Endothelial cell of umbilical vein (primary cell): ENCODE results near the gene VASH2. TPM values are rescaled to one million over a fixed set of nuclear protein-coding genes. Genes with fewer than 3 reads are reported as not detected.
"Not testable (repeated sequence)": the region's sequence is repeated elsewhere in the genome, so short reads cannot be mapped to it uniquely, and the experiment has no call there.

ENCODE experiments used
- BruUV-seq: library from RNA; stranded (reverse); fragments of 400-500 nt; replicated peaks from 2 replicates; lab custom pipeline; 2021; lab: Mats Ljungman, UMichigan
- CTCF ChIA-PET: fragments of 300-600, 350-600 bp; sonication (Branson Sonifier 250); formaldehyde crosslinking; loops from one replicate; lab custom pipeline; 2021; ENCODE audit warnings: antibody characterized with exemption, inconsistent platforms; lab: Charles Lee
- POLR2A ChIA-PET: fragments of 300-600, 350-600 bp; sonication (Branson Sonifier 250); formaldehyde crosslinking; loops from one replicate; lab custom pipeline; 2021; ENCODE audit warnings: antibody characterized with exemption, inconsistent platforms; lab: Charles Lee
- DNase-seq: peaks from one replicate; pipeline ENCODE4 v3.0.0-alpha.2; 2011; ENCODE audit warnings: low read depth, low spot score
- FAIRE-seq: peaks from 2 replicates; lab custom pipeline; 2011; peaks lifted over from hg19 to GRCh38; lab: Jason Lieb, UNC
- H2AFZ ChIP-seq: 2 replicates; pipeline ENCODE4 v1.6.0; 2012; ENCODE audit warnings: low read depth, low read length, control low read depth, inconsistent platforms
- H3K27ac ChIP-seq: 2 replicates; pipeline ENCODE4 v1.5.1; 2011; ENCODE audit warnings: low read depth, mild to moderate bottlenecking, control low read depth, low read length, moderate library complexity; ENCODE audit not compliant: insufficient read depth
- H3K27me3 ChIP-seq, 2 experiments: 2 replicates each; pipeline versions ENCODE4 v1.6.0 to v1.6.1; 2011; ENCODE audit warnings: low read length in 2 of 2, mixed read lengths in 1 of 2; ENCODE audit not compliant: control insufficient read depth in 2 of 2, insufficient read depth in 2 of 2
- H3K36me3 ChIP-seq, 2 experiments: 2 replicates in 1 of 2; 3 replicates in 1 of 2; pipeline ENCODE4 v1.5.1; 2011; ENCODE audit warnings: low read length in 2 of 2, mild to moderate bottlenecking in 1 of 2, moderate library complexity in 1 of 2; ENCODE audit not compliant: control insufficient read depth in 2 of 2, insufficient read depth in 2 of 2; ENCODE audit errors: extremely low read depth in 1 of 2
- H3K4me1 ChIP-seq: 3 replicates; pipeline ENCODE4 v1.5.1; 2011; ENCODE audit warnings: mild to moderate bottlenecking, low read length; ENCODE audit not compliant: control insufficient read depth, insufficient read depth; ENCODE audit errors: extremely low read depth
- H3K4me2 ChIP-seq: 2 replicates; pipeline ENCODE4 v1.6.1; 2011; ENCODE audit warnings: low read length, control low read depth, mixed read lengths; ENCODE audit not compliant: insufficient read depth
- H3K4me3 ChIP-seq, 3 experiments: fragments of 200-600 bp in 1 of 3; sonication (generic), shearing (Covaris generic) in 1 of 3; replicated peaks in 1 of 3; 2 replicates each; pipeline ENCODE4 v1.5.1; 2011 to 2016; ENCODE audit warnings: control low read depth in 3 of 3, low read length in 3 of 3, mild to moderate bottlenecking in 2 of 3, inconsistent platforms in 1 of 3, low read depth in 1 of 3, moderate library complexity in 1 of 3; ENCODE audit not compliant: insufficient read depth in 1 of 3
- H3K79me2 ChIP-seq: 2 replicates; pipeline ENCODE4 v1.6.0; 2012; ENCODE audit warnings: low read length, inconsistent platforms; ENCODE audit not compliant: control insufficient read depth, insufficient read depth
- H3K9ac ChIP-seq: replicated peaks from 2 replicates; pipeline ENCODE3; 2011; ENCODE audit warnings: low read length, control low read depth; ENCODE audit not compliant: insufficient read depth; ENCODE audit errors: extremely low read depth
- H3K9me1 ChIP-seq: replicated peaks from 3 replicates; pipeline ENCODE4 v1.6.0; 2011; ENCODE audit warnings: mild to moderate bottlenecking, low read length; ENCODE audit not compliant: control insufficient read depth, insufficient read depth; ENCODE audit errors: extremely low read depth
- H3K9me3 ChIP-seq: replicated peaks from 2 replicates; pipeline ENCODE4 v1.5.1; 2012; ENCODE audit warnings: low read length, inconsistent platforms; ENCODE audit not compliant: control insufficient read depth, insufficient read depth
- H4K20me1 ChIP-seq: replicated peaks from 2 replicates; pipeline ENCODE3; 2011; ENCODE audit warnings: mild to moderate bottlenecking, low read length; ENCODE audit not compliant: control insufficient read depth, insufficient read depth; ENCODE audit errors: extremely low read depth
- CTCF ChIP-seq, 2 donors: IDR thresholded peaks; 1 replicate in 1 of 2; 2 replicates in 1 of 2; pipeline ENCODE4 v1.5.1; 2011; ENCODE audit warnings: low read length in 2 of 2, mild to moderate bottlenecking in 2 of 2, moderate library complexity in 2 of 2, control low read depth in 1 of 2, inconsistent platforms in 1 of 2, low read depth in 1 of 2; ENCODE audit not compliant: insufficient read depth in 1 of 2; ENCODE audit errors: extremely low read depth in 1 of 2
- EZH2 ChIP-seq: IDR thresholded peaks from 2 replicates; pipeline ENCODE4 v1.6.1; 2012; ENCODE audit warnings: borderline replicate concordance, low read depth, mild to moderate bottlenecking, moderate library complexity, low read length, inconsistent platforms; ENCODE audit not compliant: severe bottlenecking
- FOS ChIP-seq: IDR thresholded peaks from 2 replicates; pipeline ENCODE4 v1.6.1; 2011; ENCODE audit warnings: mild to moderate bottlenecking, low read length, moderate library complexity, borderline replicate concordance; ENCODE audit not compliant: insufficient read depth
- GATA2 ChIP-seq: IDR thresholded peaks from 2 replicates; pipeline ENCODE4 v1.7.0; 2011; ENCODE audit warnings: low read depth, mild to moderate bottlenecking, moderate library complexity, mixed read lengths, low read length; ENCODE audit not compliant: insufficient read length, insufficient read depth
- JUN ChIP-seq: IDR thresholded peaks from 2 replicates; pipeline ENCODE4 v1.6.1; 2011; ENCODE audit warnings: borderline replicate concordance, low read depth; ENCODE audit not compliant: insufficient read length, insufficient read depth
- MAX ChIP-seq: IDR thresholded peaks from 2 replicates; pipeline ENCODE4 v1.6.1; 2011; ENCODE audit not compliant: insufficient read depth, insufficient read length
- MYC ChIP-seq: IDR thresholded peaks from one replicate; pipeline ENCODE4 v1.6.1; 2011; ENCODE audit warnings: mild to moderate bottlenecking, low read depth, low read length
- POLR2A ChIP-seq: IDR thresholded peaks from 2 replicates; pipeline ENCODE4 v1.6.1; 2012; ENCODE audit warnings: low read depth, mild to moderate bottlenecking, control low read depth, low read length
- POLR2AphosphoS5 ChIP-seq: IDR thresholded peaks from 2 replicates; pipeline ENCODE4 v1.6.1; 2012; ENCODE audit warnings: low read depth, mild to moderate bottlenecking, control low read depth, low read length, moderate library complexity; ENCODE audit not compliant: insufficient read depth
- dilution Hi-C: fragments of 300-500 bp; cut with MboI; formaldehyde crosslinking; loops from one replicate; pipeline ENCODE4 v1.15.0; 2019; ENCODE audit warnings: low sequenced_read_pairs; ENCODE audit not compliant: extremely low pct_ligation_motif_present
- intact Hi-C: fragments of 100-400 bp; cut with micrococcal nuclease; formaldehyde crosslinking; loops from one replicate; pipeline ENCODE4 v1.10.0; 2022
- polyA plus RNA-seq, 4 experiments: library from polyadenylated mRNA; depleted of rRNA in 3 of 4; stranded (reverse) in 3 of 4; unstranded in 1 of 4; fragments of >200 nt; gene quantifications; 2 replicates each; pipeline versions ENCODE4 v1.2.1 to v1.2.3, GENCODE V29; 2011 to 2012; ENCODE audit warnings: missing spikeins in 1 of 4
- total RNA-seq: library from RNA; stranded (reverse); gene quantifications from 2 replicates; pipeline ENCODE4 v1.2.3, GENCODE V29; 2021

Gene VASH2
- total and polyA plus RNA-seq, 2 donors (not counting 3 experiments of a cell fraction or from before 2014, with no cell fraction given), result 0.70 to 2.9 TPM

GRCh38 chr1:212903664-212904063 is 46.7 kb upstream of the VASH2 start:
- FAIRE-seq (no peak), DNase-seq (no peak)
- no peaks in the 10 kb centered on the region for H3K9me1 ChIP-seq
- ChIA-PET CTCF (no interaction called here), POLR2A (no interaction called here)
- H3K4me2 ChIP-seq, result no peak overlapping the region
- H3K27ac ChIP-seq, result no peak overlapping the region
- H3K4me3 ChIP-seq, result no peak overlapping the region
- intact Hi-C loops (no loop called here), dilution Hi-C loops (no loop called here)
- no TSS peak for BruUV-seq
- H3K79me2 ChIP-seq, result no peaks in the 10 kb centered on the region
- H3K36me3 ChIP-seq, result peaks cover 0 to 6% of the 10 kb centered on the region in 2 experiments
- H2AFZ ChIP-seq, result no peak overlapping the region
- peaks cover 0 to 3% of the 10 kb centered on the region in 2 experiments for H3K27me3 ChIP-seq
- H4K20me1 ChIP-seq, result no peaks in the 10 kb centered on the region
- no peak for TF ChIP-seq JUN
- TF ChIP-seq MAX, result no peak
- no peak for TF ChIP-seq POLR2AphosphoS5
- TF ChIP-seq GATA2, result no peak
- TF ChIP-seq FOS, result no peak
- TF ChIP-seq POLR2A, result no peak
- no peak for TF ChIP-seq MYC
- no peak for TF ChIP-seq EZH2
- TF ChIP-seq CTCF (IDR thresholded peaks at IDR 0.05; ENCODE audit: extremely low read depth in 1 of 2, insufficient read depth in 1 of 2, low read depth in 1 of 2, low read length in 2 of 2), result no peak
- no peaks in the 10 kb centered on the region for H3K4me1 ChIP-seq
- no peak overlapping the region for H3K9ac ChIP-seq
- no peaks in the 10 kb centered on the region for H3K9me3 ChIP-seq

GRCh38 chr1:212908071-212908470 is 42.3 kb upstream of the VASH2 start:
- H3K9me1 ChIP-seq, BruUV-seq, H2AFZ ChIP-seq, H3K27ac ChIP-seq, H3K4me2 ChIP-seq, intact Hi-C loops, H3K4me1 ChIP-seq, POLR2A ChIA-PET, dilution Hi-C loops, H3K36me3 ChIP-seq, H3K9me3 ChIP-seq, CTCF ChIA-PET, FAIRE-seq, H3K9ac ChIP-seq, H3K27me3 ChIP-seq, H3K79me2 ChIP-seq, H3K4me3 ChIP-seq, H4K20me1 ChIP-seq, DNase-seq: not testable (repeated sequence)
